ENCODE results near the gene TM9SF3. TPM values are rescaled to one million over a fixed set of nuclear protein-coding genes. Genes with fewer than 3 reads are reported as not detected.

TM9SF3 gene
- total RNA-seq, 1 experiment from 2014 or later: 75.2 TPM

- H4K20me1 ChIP-seq (ENCODE audit: insufficient read depth): peaks cover 63% of the 10 kb centered on the region
Measured at GRCh38 chr10:96568402-96568801, 18.4 kb downstream of the TM9SF3 start.

GRCh38 chr10:96565774-96566173 lies 21.0 kb downstream of the TM9SF3 start:
- Histone ChIP-seq H3K9me2 (ENCODE audit: insufficient read depth) (no peaks in the 10 kb centered on the region), H3K4me3 (no peak overlapping the region), H3K4me1 (replicated peaks; ENCODE audit: insufficient read depth) (no peaks in the 10 kb centered on the region), H2AFZ (no peak overlapping the region), H3K27me3 (ENCODE audit: insufficient read depth, low read depth) (no peaks in the 10 kb centered on the region), H3K4me2 (no peak overlapping the region), H4K20me1 (ENCODE audit: insufficient read depth) (peaks cover 43% of the 10 kb centered on the region), H3K9me3 (ENCODE audit: insufficient read depth, low read depth) (no peaks in the 10 kb centered on the region), H3F3A (ENCODE audit: insufficient read depth, low read depth) (no peaks in the 10 kb centered on the region), H3K27ac (no peak overlapping the region), H3K79me2 (ENCODE audit: low read depth) (peaks cover 30% of the 10 kb centered on the region), H3K36me3 (ENCODE audit: low read depth) (no peaks in the 10 kb centered on the region)
- TF ChIP-seq, protein P1, sequence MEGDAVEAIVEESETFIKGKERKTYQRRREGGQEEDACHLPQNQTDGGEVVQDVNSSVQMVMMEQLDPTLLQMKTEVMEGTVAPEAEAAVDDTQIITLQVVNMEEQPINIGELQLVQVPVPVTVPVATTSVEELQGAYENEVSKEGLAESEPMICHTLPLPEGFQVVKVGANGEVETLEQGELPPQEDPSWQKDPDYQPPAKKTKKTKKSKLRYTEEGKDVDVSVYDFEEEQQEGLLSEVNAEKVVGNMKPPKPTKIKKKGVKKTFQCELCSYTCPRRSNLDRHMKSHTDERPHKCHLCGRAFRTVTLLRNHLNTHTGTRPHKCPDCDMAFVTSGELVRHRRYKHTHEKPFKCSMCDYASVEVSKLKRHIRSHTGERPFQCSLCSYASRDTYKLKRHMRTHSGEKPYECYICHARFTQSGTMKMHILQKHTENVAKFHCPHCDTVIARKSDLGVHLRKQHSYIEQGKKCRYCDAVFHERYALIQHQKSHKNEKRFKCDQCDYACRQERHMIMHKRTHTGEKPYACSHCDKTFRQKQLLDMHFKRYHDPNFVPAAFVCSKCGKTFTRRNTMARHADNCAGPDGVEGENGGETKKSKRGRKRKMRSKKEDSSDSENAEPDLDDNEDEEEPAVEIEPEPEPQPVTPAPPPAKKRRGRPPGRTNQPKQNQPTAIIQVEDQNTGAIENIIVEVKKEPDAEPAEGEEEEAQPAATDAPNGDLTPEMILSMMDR (conservative IDR thresholded peaks at IDR 0.05): no peak
- TF ChIP-seq EZH2 (IDR thresholded peaks at IDR 0.05; ENCODE audit: low read depth): no peak
- DNase-seq: no peak
- ChIA-PET POLR2A (ENCODE audit: unreplicated experiment) (no interaction called here), CTCF (no interaction called here)
- intact Hi-C loops (cut with micrococcal nuclease; ENCODE audit: unreplicated experiment): no loop called here
- BruUV-seq (replicated peaks): no TSS peak

More at GRCh38 chr10:96568402-96568801, 18.4 kb downstream of the TM9SF3 start:
- H3K4me2 ChIP-seq: no peak overlapping the region
- H3K27me3 ChIP-seq (ENCODE audit: insufficient read depth, low read depth): no peaks in the 10 kb centered on the region
- no peaks in the 10 kb centered on the region for H3K4me1 ChIP-seq (replicated peaks; ENCODE audit: insufficient read depth)
- H3K27ac ChIP-seq: no peak overlapping the region
- no TSS peak for BruUV-seq (replicated peaks)
- H3K36me3 ChIP-seq (ENCODE audit: low read depth): no peaks in the 10 kb centered on the region
- intact Hi-C loops (cut with micrococcal nuclease; ENCODE audit: unreplicated experiment): no loop called here
- peaks cover 54% of the 10 kb centered on the region for H3K79me2 ChIP-seq (ENCODE audit: low read depth)
- CTCF ChIA-PET: no interaction called here
- H3K9me2 ChIP-seq (ENCODE audit: insufficient read depth): no peaks in the 10 kb centered on the region
- DNase-seq: no peak
- H3F3A ChIP-seq (ENCODE audit: insufficient read depth, low read depth): no peaks in the 10 kb centered on the region
- H2AFZ ChIP-seq: no peak overlapping the region
- no peak overlapping the region for H3K4me3 ChIP-seq
- POLR2A ChIA-PET (ENCODE audit: unreplicated experiment): no interaction called here
- TF ChIP-seq, protein P1 (conservative IDR thresholded peaks at IDR 0.05): no peak
- no peak for TF ChIP-seq EZH2 (IDR thresholded peaks at IDR 0.05; ENCODE audit: low read depth)
- no peaks in the 10 kb centered on the region for H3K9me3 ChIP-seq (ENCODE audit: insufficient read depth, low read depth)

- Histone ChIP-seq H3K4me3 (no peak overlapping the region), H3K4me1 (replicated peaks; ENCODE audit: insufficient read depth) (no peaks in the 10 kb centered on the region), H3K9me2 (ENCODE audit: insufficient read depth) (no peaks in the 10 kb centered on the region), H3K27ac (no peak overlapping the region), H3K36me3 (ENCODE audit: low read depth) (no peaks in the 10 kb centered on the region), H4K20me1 (ENCODE audit: insufficient read depth) (peaks cover 13% of the 10 kb centered on the region), H3F3A (ENCODE audit: insufficient read depth, low read depth) (no peaks in the 10 kb centered on the region), H3K79me2 (ENCODE audit: low read depth) (no peaks in the 10 kb centered on the region), H3K27me3 (ENCODE audit: insufficient read depth, low read depth) (no peaks in the 10 kb centered on the region), H3K4me2 (no peak overlapping the region), H3K9me3 (ENCODE audit: insufficient read depth, low read depth) (no peaks in the 10 kb centered on the region), H2AFZ (no peak overlapping the region)
- no peak for TF ChIP-seq EZH2 (IDR thresholded peaks at IDR 0.05; ENCODE audit: low read depth)
- TF ChIP-seq, protein P1 (conservative IDR thresholded peaks at IDR 0.05): no peak
- no peak for DNase-seq
- POLR2A ChIA-PET (ENCODE audit: unreplicated experiment): no interaction called here
- CTCF ChIA-PET: no interaction called here
- BruUV-seq (replicated peaks): no TSS peak
- intact Hi-C loops (cut with micrococcal nuclease; ENCODE audit: unreplicated experiment): no loop called here
Measured at GRCh38 chr10:96560966-96561887, 25.6 kb downstream of the TM9SF3 start.
